22Rv1 (cell line): Measurements from ENCODE around the gene ADCY5.

Experiments
- ZFX ChIP-seq: fragments of 450-650 bp; IDR thresholded peaks from 2 replicates; pipeline ENCODE4 v1.6.1; 2017; ENCODE audit warnings: antibody characterized with exemption, borderline replicate concordance
- TF ChIP-seq, protein P1 (sequence below): fragments of 450-650 bp; IDR thresholded peaks from 2 replicates; pipeline ENCODE4 v1.5.1; 2017; ENCODE audit warnings: mild to moderate bottlenecking

- TF ChIP-seq, protein P1, sequence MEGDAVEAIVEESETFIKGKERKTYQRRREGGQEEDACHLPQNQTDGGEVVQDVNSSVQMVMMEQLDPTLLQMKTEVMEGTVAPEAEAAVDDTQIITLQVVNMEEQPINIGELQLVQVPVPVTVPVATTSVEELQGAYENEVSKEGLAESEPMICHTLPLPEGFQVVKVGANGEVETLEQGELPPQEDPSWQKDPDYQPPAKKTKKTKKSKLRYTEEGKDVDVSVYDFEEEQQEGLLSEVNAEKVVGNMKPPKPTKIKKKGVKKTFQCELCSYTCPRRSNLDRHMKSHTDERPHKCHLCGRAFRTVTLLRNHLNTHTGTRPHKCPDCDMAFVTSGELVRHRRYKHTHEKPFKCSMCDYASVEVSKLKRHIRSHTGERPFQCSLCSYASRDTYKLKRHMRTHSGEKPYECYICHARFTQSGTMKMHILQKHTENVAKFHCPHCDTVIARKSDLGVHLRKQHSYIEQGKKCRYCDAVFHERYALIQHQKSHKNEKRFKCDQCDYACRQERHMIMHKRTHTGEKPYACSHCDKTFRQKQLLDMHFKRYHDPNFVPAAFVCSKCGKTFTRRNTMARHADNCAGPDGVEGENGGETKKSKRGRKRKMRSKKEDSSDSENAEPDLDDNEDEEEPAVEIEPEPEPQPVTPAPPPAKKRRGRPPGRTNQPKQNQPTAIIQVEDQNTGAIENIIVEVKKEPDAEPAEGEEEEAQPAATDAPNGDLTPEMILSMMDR = no peak
- no peak for TF ChIP-seq ZFX
Measured at GRCh38 chr3:123303976-123304560, 144.8 kb downstream of the ADCY5 start.
